HG03457 (cell line): Measurements from ENCODE around the gene EEPD1.

Source experiments
- ATAC-seq: cut with Tn5 transposase; IDR thresholded peaks from one replicate; pipeline ENCODE4 v1.9.1; 2021; ENCODE audit warnings: moderate number of reproducible peaks; ENCODE audit not compliant: unreplicated experiment

The EEPD1 gene

GRCh38 chr7:36154255-36155212 lies 1.5 kb downstream of the EEPD1 start:
- no peak for ATAC-seq

GRCh38 chr7:36155811-36156361 lies 2.8 kb downstream of the EEPD1 start:
- no peak for ATAC-seq

DNA sequence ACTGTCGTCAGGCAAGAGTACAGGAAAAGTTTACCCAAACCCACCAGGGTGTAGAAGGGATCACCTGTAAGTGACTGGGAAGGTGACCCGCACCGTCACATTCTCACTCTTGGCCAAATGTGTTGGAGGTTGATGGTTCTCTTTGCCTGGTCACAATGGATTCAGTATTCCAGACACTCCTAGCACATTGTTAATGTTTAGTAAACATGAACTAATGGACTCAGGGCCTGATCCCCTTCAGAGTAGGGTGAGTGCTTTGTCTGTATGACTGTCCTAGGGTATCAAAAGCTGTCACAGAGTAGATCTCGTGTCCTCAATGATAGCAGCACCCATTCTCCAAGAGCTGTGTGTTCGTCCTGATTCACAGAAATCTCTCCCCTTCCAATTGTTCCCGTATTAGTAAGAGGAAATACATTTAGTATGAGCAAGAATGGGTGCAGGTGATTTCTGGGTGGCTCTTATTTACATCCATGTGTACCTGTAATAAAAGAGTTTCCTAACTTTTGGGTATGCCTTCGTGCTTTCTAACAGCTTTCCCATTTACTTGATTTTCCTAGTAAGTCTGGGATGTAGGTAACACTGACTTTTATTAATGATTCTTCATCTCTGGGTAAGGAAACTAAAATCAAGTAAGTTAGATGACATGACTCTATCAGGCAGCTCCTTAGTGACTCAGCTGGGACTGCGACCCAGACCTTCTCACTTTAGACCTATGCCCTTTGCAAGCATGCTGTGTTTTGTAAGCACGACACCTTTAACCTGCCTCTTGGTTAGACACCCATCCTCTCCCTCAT lies 4.7 kb downstream of the EEPD1 start:
- no peak for ATAC-seq

DNA sequence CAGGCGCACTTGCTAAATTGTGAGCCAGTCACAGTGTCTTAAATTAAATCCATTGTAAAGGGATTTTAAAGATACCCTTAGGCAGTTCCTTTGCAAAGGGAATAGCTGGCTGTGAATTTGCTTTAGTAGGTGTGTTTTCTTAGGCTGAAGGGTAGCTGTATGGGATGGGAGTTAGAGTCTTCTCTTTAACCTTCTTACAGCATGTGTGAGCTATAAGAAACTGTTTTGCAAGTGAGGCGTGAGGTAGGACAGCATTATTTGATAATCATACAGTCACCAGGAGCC lies 5.2 kb downstream of the EEPD1 start:
- ATAC-seq: no peak

- ATAC-seq: no peak
Observed at GRCh38 chr7:36159618-36160017, 6.6 kb downstream of the EEPD1 start.

- ATAC-seq: no peak
Observed at GRCh38 chr7:36160313-36160712, 7.3 kb downstream of the EEPD1 start.

- no peak for ATAC-seq
Observed at GRCh38 chr7:36161996-36162395, 8.9 kb downstream of the EEPD1 start.

- ATAC-seq: no peak
Observed at GRCh38 chr7:36165059-36165458, 12.0 kb downstream of the EEPD1 start.

DNA sequence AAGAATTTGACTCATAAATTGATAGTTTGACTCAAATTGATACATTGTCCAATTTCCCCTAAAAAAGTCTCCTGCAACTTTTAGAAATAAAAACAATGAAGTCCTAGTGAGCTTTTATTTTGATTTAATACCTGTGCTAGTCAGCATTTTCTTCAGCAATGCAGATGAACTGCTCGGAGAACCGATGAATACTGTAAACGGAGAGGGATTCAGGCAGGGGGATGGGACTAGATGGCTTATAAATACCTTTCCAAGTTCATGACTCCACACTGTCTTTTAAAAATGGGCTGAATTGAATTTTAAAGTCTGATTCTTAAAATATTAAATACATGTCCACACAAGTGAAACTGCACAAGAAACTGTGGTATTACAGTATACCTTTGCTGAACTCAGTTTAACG lies 12.7 kb downstream of the EEPD1 start:
- ATAC-seq: no peak

GRCh38 chr7:36167403-36168050 lies 14.5 kb downstream of the EEPD1 start:
- no peak for ATAC-seq

DNA sequence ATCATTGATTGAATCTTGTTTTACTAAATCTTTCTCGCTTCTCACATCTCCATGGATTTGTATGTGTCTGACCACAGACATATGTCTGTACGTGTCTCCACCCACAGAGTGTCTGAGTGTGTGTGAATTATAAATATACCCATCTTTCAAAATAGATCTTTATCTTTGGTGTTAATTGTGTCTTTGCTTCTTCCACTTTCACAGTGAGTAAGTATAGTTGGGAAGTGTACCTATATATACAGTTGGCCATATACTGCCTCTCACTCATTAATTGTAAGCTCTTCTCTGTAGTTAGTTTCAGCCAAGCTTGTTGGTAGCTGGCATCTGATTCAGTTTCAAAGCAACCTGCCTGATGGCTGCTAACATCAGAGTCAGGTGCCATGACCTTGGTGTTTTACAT lies 18.4 kb downstream of the EEPD1 start:
- no peak for ATAC-seq

GRCh38 chr7:36175886-36176285 lies 22.8 kb downstream of the EEPD1 start:
- ATAC-seq: no peak

GRCh38 chr7:36176697-36177096 lies 23.6 kb downstream of the EEPD1 start:
- no peak for ATAC-seq

DNA sequence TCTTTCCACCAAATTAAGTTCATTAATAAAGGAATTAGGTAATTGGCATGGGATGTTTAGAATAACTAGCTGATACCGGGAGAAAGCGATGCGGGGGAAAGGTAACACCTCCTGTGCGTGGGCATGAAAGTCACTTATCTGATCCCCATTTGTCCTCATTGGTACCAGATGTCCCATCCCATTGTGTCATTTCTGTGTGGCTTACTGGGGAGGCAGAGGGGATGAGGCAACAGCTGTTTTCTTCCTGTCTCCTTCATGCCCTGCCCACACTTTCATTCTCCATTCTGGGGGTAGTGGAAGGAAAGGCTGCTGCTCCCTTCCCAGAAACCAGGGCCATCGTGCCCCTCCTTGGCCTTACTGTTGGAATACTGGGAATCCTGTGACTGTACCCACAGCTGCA lies 27.1 kb downstream of the EEPD1 start:
- no peak for ATAC-seq

DNA sequence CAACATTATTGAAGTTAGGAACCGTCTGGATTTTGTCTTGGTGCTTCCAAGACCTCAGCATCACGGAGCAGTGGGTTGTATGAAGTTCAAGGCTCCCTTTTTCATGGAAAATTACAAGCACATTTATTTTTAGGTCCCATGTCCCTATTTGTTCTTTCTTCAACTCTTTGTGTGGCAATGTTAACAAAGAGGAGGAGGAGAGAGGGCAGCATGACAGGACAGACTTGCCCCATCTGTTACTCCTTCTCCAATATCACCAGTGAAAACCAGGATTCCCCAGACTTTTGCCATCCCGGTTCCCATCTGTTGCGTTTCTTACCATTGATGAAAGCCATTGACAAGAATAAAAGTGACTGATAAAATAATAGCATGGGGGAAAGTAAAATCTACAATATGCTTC lies 28.6 kb downstream of the EEPD1 start:
- no peak for ATAC-seq

- no peak for ATAC-seq
Observed at GRCh38 chr7:36182854-36183604, 30.0 kb downstream of the EEPD1 start.

DNA sequence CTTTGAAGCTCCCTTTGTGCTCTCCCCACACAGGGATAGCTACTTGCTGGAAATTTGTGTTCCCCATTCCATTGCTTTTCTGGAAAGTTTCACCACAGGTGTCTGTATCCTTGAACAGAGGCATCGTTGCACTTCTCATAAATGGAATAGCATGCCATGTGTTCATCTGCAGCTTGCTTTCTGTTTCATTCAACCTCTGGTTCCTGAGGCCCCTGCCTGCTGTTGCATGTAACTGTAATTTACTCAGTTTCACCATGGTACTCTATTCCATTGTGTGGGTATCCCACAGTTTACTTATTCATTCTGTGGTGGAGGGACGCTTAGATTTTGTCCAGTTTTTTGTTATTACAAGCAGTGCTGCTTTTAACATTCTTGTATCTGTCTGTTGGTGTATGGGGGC lies 32.0 kb downstream of the EEPD1 start:
- ATAC-seq: no peak

- no peak for ATAC-seq
Observed at GRCh38 chr7:36185756-36186155, 32.7 kb downstream of the EEPD1 start.

DNA sequence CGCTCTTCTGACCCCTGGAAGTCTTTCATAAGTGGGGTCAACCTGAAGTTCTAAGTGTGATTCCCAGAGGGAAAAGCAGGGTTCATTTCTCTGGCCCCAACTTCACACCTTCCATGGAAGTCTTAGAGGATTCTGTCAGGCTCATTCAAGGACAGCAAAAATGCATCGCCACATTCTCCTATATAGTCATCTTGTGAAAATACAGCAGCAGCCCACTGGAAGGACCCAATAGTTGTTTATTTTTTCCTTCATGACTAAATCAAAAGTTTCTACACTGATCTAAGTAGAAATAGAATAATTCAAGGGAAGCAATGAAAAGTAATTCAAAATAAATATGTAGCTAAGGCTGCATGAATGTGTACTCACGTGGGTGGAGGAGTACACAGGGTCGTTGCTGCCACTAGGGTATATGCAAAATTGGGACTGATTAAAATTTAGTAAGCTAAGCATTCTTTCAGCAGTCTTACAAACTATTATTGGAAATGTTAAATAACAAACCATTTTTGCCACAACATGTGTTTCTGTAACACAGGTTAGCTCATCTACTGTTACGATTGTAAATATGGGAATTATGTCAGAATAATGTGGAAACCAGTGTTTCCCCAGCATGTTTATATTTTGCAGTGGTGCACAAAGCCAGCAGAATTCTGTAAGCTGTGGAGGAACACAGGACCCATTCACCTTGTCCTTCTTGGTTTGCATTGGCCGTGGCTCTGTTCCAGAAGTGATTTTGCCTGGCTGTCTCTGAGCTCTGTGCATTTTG lies 33.5 kb downstream of the EEPD1 start:
- no peak for ATAC-seq

GRCh38 chr7:36188266-36188665 lies 35.2 kb downstream of the EEPD1 start:
- no peak for ATAC-seq
